GM12892 (cell line): ENCODE measurements around the gene HNRNPK. TPM values are rescaled to one million over a fixed set of nuclear protein-coding genes. Genes with fewer than 3 reads are reported as not detected.

Experiments
- DNase-seq: peaks from one replicate; pipeline ENCODE4 v3.0.0; 2011; ENCODE audit not compliant: insufficient read length
- FAIRE-seq: peaks from 2 replicates; lab custom pipeline; 2011; peaks lifted over from hg19 to GRCh38; lab: Jason Lieb, UNC
- POLR2A ChIP-seq: IDR thresholded peaks from 2 replicates; pipeline ENCODE4 v1.6.1; 2011; ENCODE audit warnings: low read depth, low read length, control low read depth
- POLR2AphosphoS5 ChIP-seq: IDR thresholded peaks from 2 replicates; pipeline ENCODE4 v1.6.1; 2011; ENCODE audit warnings: low read depth, low read length, control low read depth
- TAF1 ChIP-seq: IDR thresholded peaks from 2 replicates; pipeline ENCODE4 v1.6.1; 2011; ENCODE audit warnings: low read depth, mild to moderate bottlenecking, control low read depth, low read length, borderline replicate concordance
- polyA plus RNA-seq: library from polyadenylated mRNA; unstranded; fragments of >200 nt; gene quantifications from one replicate; pipeline ENCODE4 v1.2.1, GENCODE V29; 2012; ENCODE audit warnings: missing spikeins, inconsistent platforms; ENCODE audit not compliant: missing spikeins

The HNRNPK gene
- polyA plus RNA-seq = 639 TPM

GRCh38 chr9:83979812-83980394, at the start of gene HNRNPK:
Gene HNRNPK, minus strand, starts transcription at chr9:83980215. Its CDS starts 1,963 bp downstream, at chr9:83978252.
- FAIRE-seq = no peak
- TF ChIP-seq POLR2A (peak; percentile 88), TAF1 (peak; percentile 84), POLR2AphosphoS5 (peak; percentile 64; the same call in 1 of the 2 replicates)
- peak; percentile 97 for DNase-seq

- no peak for TF ChIP-seq POLR2A
- no peak for TF ChIP-seq POLR2AphosphoS5
- TF ChIP-seq TAF1 = no peak
- FAIRE-seq = no peak
- DNase-seq = no peak
Observed at GRCh38 chr9:84027201-84027600, 47.2 kb upstream of the HNRNPK start.

GRCh38 chr9:84024041-84024575, 44.1 kb upstream of the HNRNPK start:
- DNase-seq (no peak), FAIRE-seq (no peak)
- no peak for TF ChIP-seq POLR2AphosphoS5
- TF ChIP-seq POLR2A = no peak
- no peak for TF ChIP-seq TAF1

- TF ChIP-seq TAF1 (no peak), POLR2AphosphoS5 (no peak), POLR2A (no peak)
- no peak for DNase-seq
- no peak for FAIRE-seq
Observed at GRCh38 chr9:84007662-84008061, 27.6 kb upstream of the HNRNPK start.

- TF ChIP-seq TAF1 (no peak), POLR2AphosphoS5 (no peak), POLR2A (no peak)
- FAIRE-seq (no peak), DNase-seq (no peak)
Observed at GRCh38 chr9:84003246-84003645, 23.2 kb upstream of the HNRNPK start.

GRCh38 chr9:84002344-84002743, 22.3 kb upstream of the HNRNPK start:
- FAIRE-seq (no peak), DNase-seq (no peak)
- TF ChIP-seq POLR2AphosphoS5 = no peak
- TF ChIP-seq TAF1 = no peak
- TF ChIP-seq POLR2A = no peak

GRCh38 chr9:84001621-84002020, 21.6 kb upstream of the HNRNPK start:
- FAIRE-seq = peak; percentile 51
- TF ChIP-seq POLR2A (no peak), POLR2AphosphoS5 (no peak), TAF1 (no peak)
- DNase-seq = no peak

- DNase-seq = no peak
- no peak for FAIRE-seq
Observed at GRCh38 chr9:84000186-84000585, 20.2 kb upstream of the HNRNPK start.

GRCh38 chr9:83999141-83999918, 19.3 kb upstream of the HNRNPK start:
- FAIRE-seq (no peak), DNase-seq (no peak)
- no peak for TF ChIP-seq TAF1
- no peak for TF ChIP-seq POLR2A
- TF ChIP-seq POLR2AphosphoS5 = no peak

More at GRCh38 chr9:84000186-84000585, 20.2 kb upstream of the HNRNPK start:
- TF ChIP-seq TAF1 (no peak), POLR2AphosphoS5 (no peak), POLR2A (no peak)

- DNase-seq (no peak), FAIRE-seq (no peak)
- TF ChIP-seq POLR2AphosphoS5 (no peak), POLR2A (no peak), TAF1 (no peak)
Observed at GRCh38 chr9:83996126-83996525, 16.1 kb upstream of the HNRNPK start.

- TF ChIP-seq POLR2AphosphoS5 (no peak), TAF1 (no peak), POLR2A (no peak)
- no peak for DNase-seq
- no peak for FAIRE-seq
Observed at GRCh38 chr9:83992901-83993300, 12.9 kb upstream of the HNRNPK start.

- FAIRE-seq (no peak), DNase-seq (no peak)
- TF ChIP-seq TAF1 (no peak), POLR2A (no peak), POLR2AphosphoS5 (no peak)
Observed at GRCh38 chr9:83992407-83992806, 12.4 kb upstream of the HNRNPK start.
